Thyroid gland (tissue), 4 donors: ENCODE data around the gene NOP16.

Experiments used
- POLR2A ChIP-seq, 2 donors: fragments of 450-650 bp; IDR thresholded peaks; one replicate each; pipeline ENCODE4 v1.6.1; 2017; ENCODE audit warnings: antibody characterized with exemption in 2 of 2, mild to moderate bottlenecking in 2 of 2, moderate library complexity in 1 of 2
- TF ChIP-seq, protein P1 (sequence below), 6 experiments: fragments of 200-600 bp in 3 of 6; fragments of 450-650 bp in 3 of 6; sonication (generic) in 3 of 6; IDR thresholded peaks; one replicate each; pipeline ENCODE4 v1.5.1; 2016 to 2019; ENCODE audit warnings: antibody characterized with exemption in 6 of 6, mild to moderate bottlenecking in 2 of 6, inconsistent platforms in 1 of 6, moderate library complexity in 1 of 6

DNA sequence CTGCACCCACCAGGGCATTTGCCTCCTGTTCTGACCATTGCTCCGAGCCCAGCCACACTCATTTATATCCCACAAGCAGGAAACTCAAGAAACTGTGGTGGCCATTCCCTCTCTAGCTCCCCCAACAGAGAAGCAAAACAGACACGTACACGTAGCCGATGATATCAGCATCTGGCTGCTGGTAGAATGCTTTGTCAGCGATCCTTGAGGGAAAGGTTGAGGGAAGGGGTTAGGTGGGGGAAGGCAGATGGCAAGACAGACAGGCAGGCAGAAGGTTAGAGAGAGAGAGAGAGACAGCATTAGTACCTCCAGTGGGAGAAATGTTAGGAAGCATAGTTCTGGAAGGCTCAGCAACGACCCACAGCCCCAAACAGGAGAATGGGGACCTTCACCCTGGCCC, 7.9 kb upstream of the NOP16 start:
- TF ChIP-seq, protein P1, sequence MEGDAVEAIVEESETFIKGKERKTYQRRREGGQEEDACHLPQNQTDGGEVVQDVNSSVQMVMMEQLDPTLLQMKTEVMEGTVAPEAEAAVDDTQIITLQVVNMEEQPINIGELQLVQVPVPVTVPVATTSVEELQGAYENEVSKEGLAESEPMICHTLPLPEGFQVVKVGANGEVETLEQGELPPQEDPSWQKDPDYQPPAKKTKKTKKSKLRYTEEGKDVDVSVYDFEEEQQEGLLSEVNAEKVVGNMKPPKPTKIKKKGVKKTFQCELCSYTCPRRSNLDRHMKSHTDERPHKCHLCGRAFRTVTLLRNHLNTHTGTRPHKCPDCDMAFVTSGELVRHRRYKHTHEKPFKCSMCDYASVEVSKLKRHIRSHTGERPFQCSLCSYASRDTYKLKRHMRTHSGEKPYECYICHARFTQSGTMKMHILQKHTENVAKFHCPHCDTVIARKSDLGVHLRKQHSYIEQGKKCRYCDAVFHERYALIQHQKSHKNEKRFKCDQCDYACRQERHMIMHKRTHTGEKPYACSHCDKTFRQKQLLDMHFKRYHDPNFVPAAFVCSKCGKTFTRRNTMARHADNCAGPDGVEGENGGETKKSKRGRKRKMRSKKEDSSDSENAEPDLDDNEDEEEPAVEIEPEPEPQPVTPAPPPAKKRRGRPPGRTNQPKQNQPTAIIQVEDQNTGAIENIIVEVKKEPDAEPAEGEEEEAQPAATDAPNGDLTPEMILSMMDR (IDR thresholded peaks at IDR 0.05) = no peak
- no peak for TF ChIP-seq POLR2A (IDR thresholded peaks at IDR 0.05)
